H1 (cell line): ENCODE measurements around the gene ATP8B2. TPM values are rescaled to one million over a fixed set of nuclear protein-coding genes. Genes with fewer than 3 reads are reported as not detected.

Experiments used
- CTCF ChIA-PET: fragments of 300-600 bp; sonication (Branson Sonifier 250); formaldehyde crosslinking; loops from one replicate; lab custom pipeline; 2021; ENCODE audit not compliant: partially characterized antibody; lab: Charles Lee
- POLR2A ChIA-PET: fragments of 300-600 bp; sonication (Branson Sonifier 250); formaldehyde crosslinking; loops from one replicate; lab custom pipeline; 2021; ENCODE audit warnings: inconsistent platforms; ENCODE audit not compliant: partially characterized antibody; lab: Charles Lee
- DNase-seq, 2 experiments: peaks; one replicate each; pipeline versions ENCODE4 v3.0.0 to v3.0.0-alpha.2; 2010 to 2022; ENCODE audit warnings: low spot score in 2 of 2, low read depth in 1 of 2, mixed read lengths in 1 of 2
- FAIRE-seq: peaks from 2 replicates; lab custom pipeline; 2011; peaks lifted over from hg19 to GRCh38; lab: Jason Lieb, UNC
- H2AFZ ChIP-seq: 2 replicates; pipeline ENCODE4 v1.8.1; 2012; ENCODE audit warnings: low read length, inconsistent platforms
- H2AK5ac ChIP-seq: 2 replicates; pipeline ENCODE4 v1.6.1; 2013; ENCODE audit warnings: low read depth, low read length
- H2BK120ac ChIP-seq: replicated peaks from 2 replicates; pipeline ENCODE3; 2013; ENCODE audit warnings: low read depth, low read length, inconsistent platforms
- H2BK12ac ChIP-seq: 2 replicates; pipeline ENCODE4 v1.6.1; 2013; ENCODE audit warnings: low read depth, low read length
- H2BK15ac ChIP-seq: 2 replicates; pipeline ENCODE4 v1.6.1; 2013; ENCODE audit warnings: low read length
- H2BK20ac ChIP-seq: 2 replicates; pipeline ENCODE4 v1.6.1; 2013; ENCODE audit warnings: low read length
- H2BK5ac ChIP-seq: 2 replicates; pipeline ENCODE4 v1.6.1; 2013; ENCODE audit warnings: low read depth, low read length
- H3K14ac ChIP-seq: 2 replicates; pipeline ENCODE4 v1.6.1; 2013; ENCODE audit warnings: inconsistent platforms; ENCODE audit not compliant: insufficient read length
- H3K18ac ChIP-seq: 2 replicates; pipeline ENCODE4 v1.6.1; 2013; ENCODE audit warnings: low read length; ENCODE audit errors: extremely low read depth
- H3K23ac ChIP-seq: 2 replicates; pipeline ENCODE4 v1.6.1; 2013; ENCODE audit warnings: inconsistent platforms; ENCODE audit not compliant: insufficient read length
- H3K23me2 ChIP-seq: 2 replicates; pipeline ENCODE4 v1.6.1; 2013; ENCODE audit warnings: low read depth, low read length
- H3K27ac ChIP-seq: 2 replicates; pipeline ENCODE4 v1.6.1; 2011; ENCODE audit warnings: low read depth, low read length, inconsistent platforms
- H3K27me3 ChIP-seq, 4 experiments: replicated peaks in 1 of 4; 1 replicate in 1 of 4; 2 replicates in 3 of 4; pipeline versions ENCODE4 v1.6.1 to v1.8.1; 2011 to 2013; ENCODE audit warnings: low read length in 3 of 4, mild to moderate bottlenecking in 3 of 4, inconsistent platforms in 2 of 4, mixed read lengths in 2 of 4, moderate library complexity in 1 of 4; ENCODE audit not compliant: control insufficient read depth in 3 of 4, insufficient read depth in 3 of 4; ENCODE audit errors: extremely low read depth in 1 of 4
- H3K36me3 ChIP-seq, 4 experiments: 2 replicates each; pipeline versions ENCODE4 v1.6.1 to v1.8.1; 2011 to 2013; ENCODE audit warnings: mild to moderate bottlenecking in 4 of 4, low read length in 3 of 4, moderate library complexity in 2 of 4, control low read depth in 1 of 4, inconsistent platforms in 1 of 4; ENCODE audit not compliant: insufficient read depth in 4 of 4, control insufficient read depth in 2 of 4
- H3K4ac ChIP-seq: replicated peaks from 2 replicates; pipeline ENCODE3; 2013; ENCODE audit warnings: low read length, low read depth, mixed read lengths, inconsistent platforms; ENCODE audit not compliant: insufficient read length
- H3K4me1 ChIP-seq, 4 experiments: replicated peaks in 1 of 4; 1 replicate in 1 of 4; 2 replicates in 3 of 4; pipeline versions ENCODE4 v1.6.1 to v1.8.1; 2011 to 2013; ENCODE audit warnings: low read length in 3 of 4, inconsistent platforms in 2 of 4, mixed read lengths in 1 of 4; ENCODE audit not compliant: insufficient read depth in 4 of 4, control insufficient read depth in 3 of 4
- H3K4me2 ChIP-seq, 2 experiments: 2 replicates each; pipeline versions ENCODE4 v1.6.1 to v1.8.1; 2011 to 2013; ENCODE audit warnings: low read depth in 2 of 2, low read length in 2 of 2, control low read depth in 1 of 2, inconsistent platforms in 1 of 2, mild to moderate bottlenecking in 1 of 2; ENCODE audit not compliant: insufficient read depth in 1 of 2
- H3K4me3 ChIP-seq, 4 experiments: fragments of 200-600, 300-600 bp in 1 of 4; sonication (generic), shearing (Covaris generic), sonication (Bioruptor Twin) in 1 of 4; 2 replicates each; pipeline versions ENCODE4 v1.5.1 to v1.8.1; 2011 to 2016; ENCODE audit warnings: low read length in 4 of 4, low read depth in 3 of 4, control low read depth in 2 of 4, inconsistent platforms in 2 of 4, mild to moderate bottlenecking in 2 of 4, mixed read lengths in 1 of 4, moderate library complexity in 1 of 4; ENCODE audit not compliant: insufficient read depth in 2 of 4; ENCODE audit errors: extremely low read depth in 1 of 4
- H3K56ac ChIP-seq: replicated peaks from 2 replicates; pipeline ENCODE3; 2013; ENCODE audit warnings: low read depth, mild to moderate bottlenecking, mixed read lengths, low read length, inconsistent platforms; ENCODE audit not compliant: insufficient read length
- H3K79me1 ChIP-seq: 2 replicates; pipeline ENCODE4 v1.6.1; 2013; ENCODE audit warnings: low read depth, low read length, control low read depth
- H3K79me2 ChIP-seq, 2 experiments: 2 replicates each; pipeline versions ENCODE4 v1.6.1 to v1.8.1; 2012 to 2013; ENCODE audit warnings: low read length in 2 of 2, mild to moderate bottlenecking in 2 of 2, inconsistent platforms in 1 of 2; ENCODE audit not compliant: insufficient read depth in 2 of 2, control insufficient read depth in 1 of 2
- H3K9ac ChIP-seq, 4 experiments: replicated peaks in 1 of 4; 1 replicate in 1 of 4; 2 replicates in 3 of 4; pipeline versions ENCODE4 v1.6.1 to v1.8.1; 2011 to 2013; ENCODE audit warnings: low read depth in 3 of 4, low read length in 3 of 4, control low read depth in 2 of 4, mild to moderate bottlenecking in 2 of 4, moderate library complexity in 2 of 4, inconsistent platforms in 1 of 4; ENCODE audit errors: extremely low read depth in 1 of 4
- H3K9me3 ChIP-seq, 2 experiments: 2 replicates each; pipeline versions ENCODE4 v1.6.1 to v1.8.1; 2012 to 2013; ENCODE audit warnings: mild to moderate bottlenecking in 2 of 2, moderate library complexity in 2 of 2, control low read depth in 1 of 2, inconsistent platforms in 1 of 2, low read depth in 1 of 2, low read length in 1 of 2, mixed read lengths in 1 of 2; ENCODE audit not compliant: insufficient read depth in 2 of 2
- H4K20me1 ChIP-seq, 2 experiments: replicated peaks in 1 of 2; 2 replicates each; pipeline versions ENCODE3 to v1.8.1; 2011 to 2013; ENCODE audit warnings: inconsistent platforms in 2 of 2, low read length in 2 of 2, mild to moderate bottlenecking in 1 of 2; ENCODE audit not compliant: insufficient read depth in 2 of 2, control insufficient read depth in 1 of 2
- H4K5ac ChIP-seq: 2 replicates; pipeline ENCODE4 v1.6.1; 2013; ENCODE audit warnings: low read length, low read depth, mixed read lengths, inconsistent platforms; ENCODE audit not compliant: insufficient read length
- H4K8ac ChIP-seq: 2 replicates; pipeline ENCODE4 v1.8.0; 2013; ENCODE audit warnings: mild to moderate bottlenecking, moderate library complexity, low read length, inconsistent platforms; ENCODE audit not compliant: insufficient read depth; ENCODE audit errors: extremely low read depth
- H4K91ac ChIP-seq: replicated peaks from 2 replicates; pipeline ENCODE3; 2013; ENCODE audit warnings: low read length, mixed read lengths, inconsistent platforms; ENCODE audit not compliant: insufficient read length
- BACH1 ChIP-seq: IDR thresholded peaks from 2 replicates; pipeline ENCODE4 v1.6.1; 2012; ENCODE audit warnings: low read length, improper control_type of control experiment
- EGR1 ChIP-seq: IDR thresholded peaks from 2 replicates; pipeline ENCODE4 v1.6.1; 2011; ENCODE audit warnings: low read depth, low read length, borderline replicate concordance
- EZH2 ChIP-seq: fragments of 200-600 bp; sonication (generic); IDR thresholded peaks from 2 replicates; pipeline ENCODE4 v1.7.1; 2012; ENCODE audit warnings: low read depth, mild to moderate bottlenecking, moderate library complexity, low read length, inconsistent platforms; ENCODE audit not compliant: severe bottlenecking
- KDM4A ChIP-seq: IDR thresholded peaks from one replicate; pipeline ENCODE4 v1.7.1; 2012; ENCODE audit warnings: low read depth, mild to moderate bottlenecking, moderate library complexity, low read length, inconsistent platforms; ENCODE audit not compliant: severe bottlenecking
- POLR2AphosphoS5 ChIP-seq: IDR thresholded peaks from 2 replicates; pipeline ENCODE4 v1.6.1; 2011; ENCODE audit warnings: low read depth, low read length
- RNF2 ChIP-seq: fragments of 200-900, 300-1000 bp; sonication (generic); IDR thresholded peaks from 2 replicates; pipeline ENCODE4 v1.7.1; 2016; ENCODE audit warnings: borderline replicate concordance, low read depth, mild to moderate bottlenecking, antibody characterized with exemption, low read length; ENCODE audit not compliant: poor library complexity, severe bottlenecking; ENCODE audit errors: missing control alignments
- SIN3A ChIP-seq, 2 experiments: IDR thresholded peaks in 1 of 2; conservative IDR thresholded peaks in 1 of 2; 2 replicates each; pipeline ENCODE4 v1.6.1; 2011 to 2012; ENCODE audit warnings: low read length in 2 of 2, improper control_type of control experiment in 1 of 2, low read depth in 1 of 2, mild to moderate bottlenecking in 1 of 2
- SRF ChIP-seq: IDR thresholded peaks from 2 replicates; pipeline ENCODE4 v1.6.1; 2011; ENCODE audit warnings: mild to moderate bottlenecking, low read depth, low read length, moderate library complexity
- YY1 ChIP-seq: IDR thresholded peaks from 2 replicates; pipeline ENCODE4 v1.6.1; 2011; ENCODE audit warnings: low read depth, mild to moderate bottlenecking, low read length
- WGBS, 2 experiments: shearing (Covaris generic) in 1 of 2; methylation state at CpG; one replicate each; pipeline versions ENCODE4 v1.1.6 to v1.1.7; 2013 to 2015; ENCODE audit warnings: low lambda C conversion rate in 2 of 2, mixed read lengths in 2 of 2, inconsistent platforms in 1 of 2, low coverage in 1 of 2, missing lambda C conversion rate in 1 of 2; ENCODE audit not compliant: insufficient replicate concordance in 2 of 2, insufficient coverage in 1 of 2, insufficient read length in 1 of 2; ENCODE audit errors: extremely low coverage in 1 of 2, missing lambda C conversion rate in 1 of 2; 5-methylcytosine and 5-hydroxymethylcytosine counted together
- polyA plus RNA-seq, 7 experiments: library from polyadenylated mRNA; depleted of rRNA in 3 of 7; stranded (reverse) in 5 of 7; unstranded in 2 of 7; fragments of >200 nt in 5 of 7; fragments of 200-250 nt in 2 of 7; gene quantifications; 1 replicate in 5 of 7; 2 replicates in 1 of 7; 4 replicates in 1 of 7; pipeline versions ENCODE4 v1.2.1 to v1.2.3, GENCODE V29; 2011 to 2013; ENCODE audit warnings: missing spikeins in 2 of 7, mixed read lengths in 2 of 7
- total RNA-seq: library from RNA; stranded (reverse); fragmentation: NEBNext Ultra II Directional; extraction: Animal tissue kit (Norgen Biotek cat#: 25700); gene quantifications from 2 replicates; pipeline ENCODE4 v1.2.1, GENCODE V29; 2021

The ATP8B2 gene
- total and polyA plus RNA-seq, 2 of the 8 experiments (the other 6 are each of a cell fraction or from before 2014, with no cell fraction given), result 61.4 to 70.1 TPM

GRCh38 chr1:154316704-154317103 lies 8.6 kb upstream of the ATP8B2 start:
- Histone ChIP-seq H2BK15ac (no peak overlapping the region), H3K23me2 (no peaks in the 10 kb centered on the region), H3K9ac (no peak overlapping the region), H4K8ac (no peak overlapping the region), H4K91ac (no peak overlapping the region), H2BK5ac (no peak overlapping the region), H3K4me2 (no peak overlapping the region), H4K5ac (no peak overlapping the region), H2BK120ac (no peak overlapping the region), H3K56ac (no peak overlapping the region), H3K36me3 (no peaks in the 10 kb centered on the region), H4K20me1 (no peaks in the 10 kb centered on the region), H3K4me1 (no peaks in the 10 kb centered on the region), H3K23ac (no peak overlapping the region), H3K27me3 (no peaks in the 10 kb centered on the region), H2BK12ac (no peak overlapping the region), H3K4ac (no peak overlapping the region), H3K18ac (no peak overlapping the region), H3K4me3 (no peak overlapping the region), H3K9me3 (peaks cover 0 to 9% of the 10 kb centered on the region in 2 experiments; a peak in 1 of 4 replicates), H2AK5ac (no peak overlapping the region), H3K14ac (no peak overlapping the region), H3K27ac (no peak overlapping the region), H2AFZ (no peak overlapping the region), H3K79me1 (no peaks in the 10 kb centered on the region), H2BK20ac (no peak overlapping the region), H3K79me2 (no peaks in the 10 kb centered on the region)
- TF ChIP-seq RNF2 (no peak), EGR1 (no peak), SIN3A (conservative IDR thresholded peaks at IDR 0.05 in 1 of 2, IDR thresholded peaks at IDR 0.05 in 1 of 2; ENCODE audit: low read depth in 1 of 2, low read length in 2 of 2) (no peak), BACH1 (no peak), SRF (no peak), EZH2 (no peak), YY1 (no peak), KDM4A (no peak), POLR2AphosphoS5 (no peak)
- FAIRE-seq, result no peak
- CTCF ChIA-PET, result interaction anchor here (2.5 to 7.8 kb wide), 2 partner anchors 8 to 40 kb away, joined by 7 to 45 read pairs; partner anchors contain the start of gene ATP8B2
- POLR2A ChIA-PET, result no interaction called here
- 86% methylated on average over 1 of the region's 1 CpG; no CpG with 5 or more reads in 1 of the 2 experiments for WGBS, 2 experiments
- DNase-seq, result no peak
